ENCODE results near the gene UTP15.

DNA sequence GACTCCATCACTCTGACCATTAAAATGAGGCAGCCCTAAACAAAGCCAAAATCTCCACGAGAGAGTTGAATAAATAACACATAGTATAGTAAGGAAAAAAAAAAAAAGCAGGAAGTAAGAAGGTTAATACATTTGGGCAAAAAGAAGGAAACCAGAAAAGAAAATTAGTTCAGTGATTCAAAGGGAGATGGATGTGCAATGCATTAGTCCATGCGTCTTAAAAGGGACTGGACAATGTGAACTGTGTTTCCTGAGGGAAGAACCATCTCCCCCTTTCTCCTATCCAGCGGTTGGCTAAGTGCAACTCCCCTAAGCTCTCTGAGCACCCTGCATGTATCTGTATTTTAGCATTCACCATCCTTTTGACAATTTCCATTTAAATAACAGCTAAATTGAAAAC, 1.5 kb upstream of the UTP15 start:
- TF ChIP-seq, protein P1, sequence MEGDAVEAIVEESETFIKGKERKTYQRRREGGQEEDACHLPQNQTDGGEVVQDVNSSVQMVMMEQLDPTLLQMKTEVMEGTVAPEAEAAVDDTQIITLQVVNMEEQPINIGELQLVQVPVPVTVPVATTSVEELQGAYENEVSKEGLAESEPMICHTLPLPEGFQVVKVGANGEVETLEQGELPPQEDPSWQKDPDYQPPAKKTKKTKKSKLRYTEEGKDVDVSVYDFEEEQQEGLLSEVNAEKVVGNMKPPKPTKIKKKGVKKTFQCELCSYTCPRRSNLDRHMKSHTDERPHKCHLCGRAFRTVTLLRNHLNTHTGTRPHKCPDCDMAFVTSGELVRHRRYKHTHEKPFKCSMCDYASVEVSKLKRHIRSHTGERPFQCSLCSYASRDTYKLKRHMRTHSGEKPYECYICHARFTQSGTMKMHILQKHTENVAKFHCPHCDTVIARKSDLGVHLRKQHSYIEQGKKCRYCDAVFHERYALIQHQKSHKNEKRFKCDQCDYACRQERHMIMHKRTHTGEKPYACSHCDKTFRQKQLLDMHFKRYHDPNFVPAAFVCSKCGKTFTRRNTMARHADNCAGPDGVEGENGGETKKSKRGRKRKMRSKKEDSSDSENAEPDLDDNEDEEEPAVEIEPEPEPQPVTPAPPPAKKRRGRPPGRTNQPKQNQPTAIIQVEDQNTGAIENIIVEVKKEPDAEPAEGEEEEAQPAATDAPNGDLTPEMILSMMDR (IDR thresholded peaks at IDR 0.05) = no peak
- TF ChIP-seq POLR2A (IDR thresholded peaks at IDR 0.05) (no peak), POLR2AphosphoS5 (IDR thresholded peaks at IDR 0.05) (no peak), EP300 (IDR thresholded peaks at IDR 0.05; ENCODE audit: low read depth) (no peak)
